Endothelial cell of hepatic sinusoid (primary cell): ENCODE data around the gene GABRR3.

Experiments used
- in situ Hi-C: cut with HindIII; loops from 2 replicates; pipeline ENCODE4 v1.10.0; 2017; ENCODE audit warnings: low sequenced_read_pairs

The GABRR3 gene

GRCh38 chr3:98035208-98035607 is at the start of gene GABRR3:
Gene GABRR3 (minus strand): TSS chr3:98035315. CDS start chr3:98034987, 328 bp downstream.
- in situ Hi-C loops, result loop anchor here (25.0 kb wide), 1 partner anchor 527 kb away; no protein-coding TSS in a partner anchor

- in situ Hi-C loops, result no loop called here
Observed at GRCh38 chr3:98073486-98073885, 38.4 kb upstream of the GABRR3 start.

- in situ Hi-C loops, result no loop called here
Observed at GRCh38 chr3:98070840-98071239, 35.7 kb upstream of the GABRR3 start.

- in situ Hi-C loops, result no loop called here
Observed at GRCh38 chr3:98068824-98069223, 33.7 kb upstream of the GABRR3 start.

- in situ Hi-C loops, result no loop called here
Observed at GRCh38 chr3:98058244-98058960, 23.3 kb upstream of the GABRR3 start.

- in situ Hi-C loops, result no loop called here
Observed at GRCh38 chr3:98057631-98058030, 22.5 kb upstream of the GABRR3 start.

GRCh38 chr3:98056035-98056434 is 20.9 kb upstream of the GABRR3 start:
- in situ Hi-C loops, result no loop called here

- in situ Hi-C loops, result loop anchor here (25.0 kb wide), 1 partner anchor 513 kb away; no protein-coding TSS in a partner anchor
Observed at GRCh38 chr3:98049271-98049670, 14.2 kb upstream of the GABRR3 start.

GRCh38 chr3:98048586-98048985 is 13.5 kb upstream of the GABRR3 start:
- in situ Hi-C loops, result loop anchor here (25.0 kb wide), 1 partner anchor 514 kb away; no protein-coding TSS in a partner anchor

- in situ Hi-C loops, result loop anchor here (25.0 kb wide), 1 partner anchor 521 kb away; no protein-coding TSS in a partner anchor
Observed at GRCh38 chr3:98041350-98041749, 6.2 kb upstream of the GABRR3 start.

GRCh38 chr3:98039322-98040024 is 4.4 kb upstream of the GABRR3 start:
- in situ Hi-C loops, result loop anchor here (25.0 kb wide), 1 partner anchor 523 kb away; no protein-coding TSS in a partner anchor

- in situ Hi-C loops, result loop anchor here (25.0 kb wide), 1 partner anchor 523 kb away; no protein-coding TSS in a partner anchor
Observed at GRCh38 chr3:98038876-98039275, 3.8 kb upstream of the GABRR3 start.

- in situ Hi-C loops, result loop anchor here (25.0 kb wide), 1 partner anchor 524 kb away; no protein-coding TSS in a partner anchor
Observed at GRCh38 chr3:98038286-98038685, 3.2 kb upstream of the GABRR3 start.

GRCh38 chr3:98034486-98034885 is 629 bp downstream of the GABRR3 start:
- in situ Hi-C loops, result loop anchor here (25.0 kb wide), 1 partner anchor 528 kb away; no protein-coding TSS in a partner anchor

GRCh38 chr3:98034036-98034435 is 1.1 kb downstream of the GABRR3 start:
- in situ Hi-C loops, result loop anchor here (25.0 kb wide), 1 partner anchor 528 kb away; no protein-coding TSS in a partner anchor

- in situ Hi-C loops, result loop anchor here (25.0 kb wide), 1 partner anchor 529 kb away; no protein-coding TSS in a partner anchor
Observed at GRCh38 chr3:98032904-98033303, 2.2 kb downstream of the GABRR3 start.

GRCh38 chr3:98032265-98032664 is 2.9 kb downstream of the GABRR3 start:
- in situ Hi-C loops, result loop anchor here (25.0 kb wide), 1 partner anchor 530 kb away; no protein-coding TSS in a partner anchor

GRCh38 chr3:98029083-98029482 is 6.0 kb downstream of the GABRR3 start:
- in situ Hi-C loops, result loop anchor here (25.0 kb wide), 1 partner anchor 533 kb away; no protein-coding TSS in a partner anchor

GRCh38 chr3:98027085-98027446 is 8.0 kb downstream of the GABRR3 start:
- in situ Hi-C loops, result loop anchor here (25.0 kb wide), 1 partner anchor 535 kb away; no protein-coding TSS in a partner anchor

GRCh38 chr3:98026425-98027084 is 8.6 kb downstream of the GABRR3 start:
- in situ Hi-C loops, result loop anchor here (25.0 kb wide), 1 partner anchor 536 kb away; no protein-coding TSS in a partner anchor
